ENCODE results near the gene MKRN2. TPM values are rescaled to one million over a fixed set of nuclear protein-coding genes. Genes with fewer than 3 reads are reported as not detected.
A peak's percentile ranks its signal among the peaks of the same experiment; 100 is the strongest.
"Not testable (repeated sequence)": the region's sequence is repeated elsewhere in the genome, so short reads cannot be mapped to it uniquely, and the experiment has no call there.

The MKRN2 gene
- polyA plus RNA-seq, 3 donors, result 18.2 to 30.9 (median 29.6) TPM

DNA sequence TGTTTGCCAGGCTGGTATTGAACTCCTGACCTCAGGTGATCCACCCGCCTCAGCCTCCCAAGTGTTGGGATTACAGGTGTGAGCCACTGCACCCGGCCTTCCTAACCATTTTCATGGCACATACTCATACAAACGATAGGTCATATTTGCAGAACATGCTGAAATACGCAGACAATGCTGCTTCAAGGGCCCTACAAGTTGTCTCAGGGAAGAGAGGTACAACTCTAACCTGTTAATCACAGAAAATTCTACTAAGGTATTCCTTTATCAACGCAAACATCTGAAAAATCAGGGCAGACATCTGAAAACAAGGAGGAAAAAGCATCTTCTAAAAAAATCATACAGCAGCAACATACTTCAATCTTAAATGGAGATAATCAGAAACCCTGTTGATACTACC lies 67.2 kb downstream of the MKRN2 start:
- Mint-ChIP-seq H3K9me3 (no peaks in the 10 kb centered on the region), H3K4me3 (no peak overlapping the region), H3K4me1 (peaks cover 46% of the 10 kb centered on the region), H3K27me3 (ENCODE audit: low read depth in 3 of 3) (no peaks in the 10 kb centered on the region), H3K36me3 (peaks cover 5 to 18% of the 10 kb centered on the region in 2 donors), H3K27ac (peak overlapping the region in 4 of 7 donors; percentile 7 to 58 (median 48))
- H3K79me2 ChIP-seq (ENCODE audit: insufficient read depth, low read length), result peaks cover 100% of the 10 kb centered on the region
- TF ChIP-seq, protein P1, sequence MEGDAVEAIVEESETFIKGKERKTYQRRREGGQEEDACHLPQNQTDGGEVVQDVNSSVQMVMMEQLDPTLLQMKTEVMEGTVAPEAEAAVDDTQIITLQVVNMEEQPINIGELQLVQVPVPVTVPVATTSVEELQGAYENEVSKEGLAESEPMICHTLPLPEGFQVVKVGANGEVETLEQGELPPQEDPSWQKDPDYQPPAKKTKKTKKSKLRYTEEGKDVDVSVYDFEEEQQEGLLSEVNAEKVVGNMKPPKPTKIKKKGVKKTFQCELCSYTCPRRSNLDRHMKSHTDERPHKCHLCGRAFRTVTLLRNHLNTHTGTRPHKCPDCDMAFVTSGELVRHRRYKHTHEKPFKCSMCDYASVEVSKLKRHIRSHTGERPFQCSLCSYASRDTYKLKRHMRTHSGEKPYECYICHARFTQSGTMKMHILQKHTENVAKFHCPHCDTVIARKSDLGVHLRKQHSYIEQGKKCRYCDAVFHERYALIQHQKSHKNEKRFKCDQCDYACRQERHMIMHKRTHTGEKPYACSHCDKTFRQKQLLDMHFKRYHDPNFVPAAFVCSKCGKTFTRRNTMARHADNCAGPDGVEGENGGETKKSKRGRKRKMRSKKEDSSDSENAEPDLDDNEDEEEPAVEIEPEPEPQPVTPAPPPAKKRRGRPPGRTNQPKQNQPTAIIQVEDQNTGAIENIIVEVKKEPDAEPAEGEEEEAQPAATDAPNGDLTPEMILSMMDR (IDR thresholded peaks at IDR 0.05), result no peak
- no peaks in the 10 kb centered on the region for H3K36me3 ChIP-seq (replicated peaks in 1 of 2; ENCODE audit: control insufficient read depth in 1 of 2, insufficient read depth in 2 of 2, low read length in 2 of 2)
- no peak overlapping the region for H3K9ac ChIP-seq (ENCODE audit: insufficient read depth, low read length, poor library complexity, severe bottlenecking)
- no peak overlapping the region for H3K4me3 ChIP-seq (replicated peaks in 1 of 3; ENCODE audit: low read depth in 2 of 3, low read length in 3 of 3)
- no peak overlapping the region for H2AFZ ChIP-seq (ENCODE audit: insufficient read depth, low read depth, low read length, poor library complexity, severe bottlenecking)
- peaks cover 7 to 12% of the 10 kb centered on the region in 2 donors for H3K4me1 ChIP-seq (ENCODE audit: control insufficient read depth in 1 of 2, insufficient read depth in 2 of 2, low read length in 2 of 2)
- no peak overlapping the region for H3K4me2 ChIP-seq (replicated peaks; ENCODE audit: extremely low read depth, low read length, poor library complexity, severe bottlenecking)
- peaks cover 99% of the 10 kb centered on the region for H4K20me1 ChIP-seq (ENCODE audit: insufficient read depth, low read length)
- WGBS (ENCODE audit: insufficient coverage), result 92% methylated on average over 2 of the region's 5 CpGs
- intact Hi-C loops (cut with micrococcal nuclease), result no loop called here
- H3K27me3 ChIP-seq (ENCODE audit: control insufficient read depth in 2 of 2, insufficient read depth in 2 of 2, low read length in 2 of 2), result no peaks in the 10 kb centered on the region
- no peak overlapping the region for H3K27ac ChIP-seq (ENCODE audit: low read depth in 1 of 2, low read length in 2 of 2)
- H3K9me3 ChIP-seq (replicated peaks in 1 of 2; ENCODE audit: control insufficient read depth in 1 of 2, insufficient read depth in 1 of 2, low read length in 2 of 2), result no peaks in the 10 kb centered on the region
- no peak for DNase-seq

DNA sequence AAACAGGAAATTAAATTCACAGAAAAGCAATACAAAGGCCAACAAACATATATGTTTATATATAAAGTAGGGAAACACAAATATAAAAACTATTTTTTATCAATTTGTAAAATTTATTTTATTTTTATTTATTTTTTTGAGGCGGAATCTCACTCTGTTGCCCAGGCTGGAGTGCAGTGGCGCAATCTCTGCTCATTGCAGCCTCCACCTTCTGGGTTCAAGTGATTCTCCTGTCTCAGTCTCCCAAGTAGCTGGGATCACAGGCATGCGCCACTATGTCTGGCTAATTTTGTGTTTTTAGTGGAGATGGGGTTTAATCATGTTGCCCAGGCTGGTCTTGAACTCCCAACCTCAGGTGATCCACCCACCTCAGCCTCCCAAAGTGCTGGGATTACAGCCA lies 68.1 kb downstream of the MKRN2 start:
- H3K4me3 ChIP-seq (replicated peaks in 1 of 3; ENCODE audit: low read depth in 2 of 3, low read length in 3 of 3); H2AFZ ChIP-seq (ENCODE audit: insufficient read depth, low read depth, low read length, poor library complexity, severe bottlenecking); H3K4me3 Mint-ChIP-seq; H3K9me3 ChIP-seq (replicated peaks in 1 of 2; ENCODE audit: control insufficient read depth in 1 of 2, insufficient read depth in 1 of 2, low read length in 2 of 2); H3K36me3 ChIP-seq (replicated peaks in 1 of 2; ENCODE audit: control insufficient read depth in 1 of 2, insufficient read depth in 2 of 2, low read length in 2 of 2); H3K27me3 Mint-ChIP-seq (ENCODE audit: low read depth in 3 of 3); H3K27me3 ChIP-seq (ENCODE audit: control insufficient read depth in 2 of 2, insufficient read depth in 2 of 2, low read length in 2 of 2); DNase-seq; H3K9ac ChIP-seq (ENCODE audit: insufficient read depth, low read length, poor library complexity, severe bottlenecking); H3K4me2 ChIP-seq (replicated peaks; ENCODE audit: extremely low read depth, low read length, poor library complexity, severe bottlenecking); intact Hi-C loops (cut with micrococcal nuclease); H3K9me3 Mint-ChIP-seq: not testable (repeated sequence)
- peak overlapping the region in 5 of 7 donors; percentile 72 to 91 (median 79) for H3K27ac Mint-ChIP-seq
- Histone ChIP-seq H3K79me2 (ENCODE audit: insufficient read depth, low read length) (peaks cover 100% of the 10 kb centered on the region), H3K27ac (ENCODE audit: low read depth in 1 of 2, low read length in 2 of 2) (peak overlapping the region in 1 of 2 donors; percentile 78), H3K4me1 (ENCODE audit: control insufficient read depth in 1 of 2, insufficient read depth in 2 of 2, low read length in 2 of 2) (peaks cover 7 to 12% of the 10 kb centered on the region in 2 donors), H4K20me1 (ENCODE audit: insufficient read depth, low read length) (peaks cover 99% of the 10 kb centered on the region)
- H3K36me3 Mint-ChIP-seq, result peaks cover 5 to 13% of the 10 kb centered on the region in 2 donors
- WGBS (ENCODE audit: insufficient coverage), result 100% methylated on average over 2 of the region's 3 CpGs
- H3K4me1 Mint-ChIP-seq, result peaks cover 51% of the 10 kb centered on the region
